ENCODE measurements around the gene LTBP1.
A peak's percentile ranks its signal among the peaks of the same experiment; 100 is the strongest.

Gene LTBP1

GRCh38 chr2:32991091-32991845 is 44.5 kb downstream of the LTBP1 start:
- no peak overlapping the region for H3K27ac ChIP-seq (ENCODE audit: low read length, poor library complexity, severe bottlenecking)
- H3K27me3 ChIP-seq (ENCODE audit: control insufficient read depth in 1 of 2, insufficient read depth in 1 of 2, low read length in 2 of 2), result peaks cover 0 to 16% of the 10 kb centered on the region in 2 experiments
- no peak overlapping the region for H3K4me2 ChIP-seq (ENCODE audit: low read length, poor library complexity, severe bottlenecking)
- DNase-seq, result no peak
- no peak overlapping the region for H4K8ac ChIP-seq (ENCODE audit: low read length)
- 81% methylated on average over 3 of the region's 6 CpGs for WGBS
- H3K4me1 ChIP-seq (ENCODE audit: control insufficient read depth, insufficient read depth, low read depth, low read length), result no peaks in the 10 kb centered on the region
- H3K18ac ChIP-seq (ENCODE audit: low read depth in 1 of 2, low read length in 2 of 2), result no peak overlapping the region
- no peaks in the 10 kb centered on the region for H3K79me1 ChIP-seq (replicated peaks; ENCODE audit: low read length, poor library complexity, severe bottlenecking)
- H2BK120ac ChIP-seq (ENCODE audit: low read depth, low read length), result no peak overlapping the region
- H3K23ac ChIP-seq (ENCODE audit: low read length in 2 of 2), result no peak overlapping the region
- H3K9ac ChIP-seq (ENCODE audit: low read length), result no peak overlapping the region
- no peaks in the 10 kb centered on the region for H3K9me3 ChIP-seq (ENCODE audit: control insufficient read depth, low read length)
- no peaks in the 10 kb centered on the region for H3K36me3 ChIP-seq (ENCODE audit: control insufficient read depth in 1 of 2, insufficient read depth in 2 of 2, low read depth in 1 of 2, low read length in 2 of 2)
- H3K4ac ChIP-seq (ENCODE audit: low read depth in 1 of 2, low read length in 2 of 2), result no peak overlapping the region
- no peak overlapping the region for H2AFZ ChIP-seq (ENCODE audit: low read depth, low read length)
- no peak overlapping the region for H2AK5ac ChIP-seq (ENCODE audit: low read length, severe bottlenecking)
- H3K14ac ChIP-seq (ENCODE audit: low read length in 2 of 2), result no peak overlapping the region
- no peak overlapping the region for H2BK5ac ChIP-seq (ENCODE audit: low read depth, low read length, poor library complexity, severe bottlenecking)
- H2BK15ac ChIP-seq (ENCODE audit: low read depth, poor library complexity, severe bottlenecking), result no peak overlapping the region
- no peak overlapping the region for H2BK12ac ChIP-seq (ENCODE audit: low read length in 2 of 2)
- H3K4me3 ChIP-seq (ENCODE audit: insufficient read depth in 1 of 2, low read depth in 1 of 2, low read length in 2 of 2), result no peak overlapping the region
- H4K91ac ChIP-seq (ENCODE audit: low read length), result no peak overlapping the region

GRCh38 chr2:32993005-32993539 is 46.3 kb downstream of the LTBP1 start:
- Histone ChIP-seq H2BK120ac (ENCODE audit: low read depth, low read length) (no peak overlapping the region), H2BK12ac (ENCODE audit: low read length in 2 of 2) (no peak overlapping the region), H3K4me3 (ENCODE audit: insufficient read depth in 1 of 2, low read depth in 1 of 2, low read length in 2 of 2) (no peak overlapping the region), H3K27ac (ENCODE audit: low read length, poor library complexity, severe bottlenecking) (no peak overlapping the region), H3K79me1 (replicated peaks; ENCODE audit: low read length, poor library complexity, severe bottlenecking) (peaks cover 2% of the 10 kb centered on the region), H3K36me3 (ENCODE audit: control insufficient read depth in 1 of 2, insufficient read depth in 2 of 2, low read depth in 1 of 2, low read length in 2 of 2) (no peaks in the 10 kb centered on the region), H3K18ac (ENCODE audit: low read depth in 1 of 2, low read length in 2 of 2) (peak overlapping the region in 1 of 2 experiments; percentile 18), H3K9me3 (ENCODE audit: control insufficient read depth, low read length) (no peaks in the 10 kb centered on the region), H2BK15ac (ENCODE audit: low read depth, poor library complexity, severe bottlenecking) (no peak overlapping the region), H3K4ac (ENCODE audit: low read depth in 1 of 2, low read length in 2 of 2) (no peak overlapping the region), H3K27me3 (ENCODE audit: control insufficient read depth in 1 of 2, insufficient read depth in 1 of 2, low read length in 2 of 2) (peaks cover 0 to 10% of the 10 kb centered on the region in 2 experiments), H3K9ac (ENCODE audit: low read length) (no peak overlapping the region), H3K4me2 (ENCODE audit: low read length, poor library complexity, severe bottlenecking) (no peak overlapping the region), H2BK5ac (ENCODE audit: low read depth, low read length, poor library complexity, severe bottlenecking) (no peak overlapping the region), H3K23ac (ENCODE audit: low read length in 2 of 2) (peak overlapping the region in 1 of 2 experiments; percentile 2), H2AK5ac (ENCODE audit: low read length, severe bottlenecking) (no peak overlapping the region), H4K8ac (ENCODE audit: low read length) (no peak overlapping the region), H2AFZ (ENCODE audit: low read depth, low read length) (no peak overlapping the region), H3K4me1 (ENCODE audit: control insufficient read depth, insufficient read depth, low read depth, low read length) (no peaks in the 10 kb centered on the region), H4K91ac (ENCODE audit: low read length) (no peak overlapping the region), H3K14ac (ENCODE audit: low read length in 2 of 2) (peak overlapping the region in 1 of 2 experiments; percentile 68)
- WGBS, result 93% methylated on average over 8 of the region's 8 CpGs
- no peak for DNase-seq

DNA sequence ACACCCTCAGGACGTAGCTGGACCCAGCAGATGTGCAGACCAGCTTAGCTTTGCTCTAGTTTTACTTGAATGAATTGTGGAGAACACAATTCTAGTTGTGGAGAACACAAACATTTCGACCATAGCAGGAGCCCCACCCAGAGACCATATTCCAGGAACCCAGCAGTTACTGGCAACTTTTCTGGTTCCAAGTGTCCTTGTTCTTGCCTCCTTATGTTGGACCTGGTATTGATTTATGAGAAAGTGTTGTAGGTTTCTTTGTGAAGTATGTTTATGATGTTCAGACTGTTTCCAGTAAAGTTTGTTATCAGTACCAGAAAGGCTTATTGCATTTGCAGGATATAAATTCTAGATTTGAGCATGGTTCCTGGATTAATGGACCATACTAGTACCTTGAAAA is 51.0 kb downstream of the LTBP1 start:
- Histone ChIP-seq H2BK120ac (ENCODE audit: low read depth, low read length) (no peak overlapping the region), H3K9me3 (ENCODE audit: control insufficient read depth, low read length) (no peaks in the 10 kb centered on the region), H2BK5ac (ENCODE audit: low read depth, low read length, poor library complexity, severe bottlenecking) (no peak overlapping the region), H3K9ac (ENCODE audit: low read length) (no peak overlapping the region), H2BK15ac (ENCODE audit: low read depth, poor library complexity, severe bottlenecking) (no peak overlapping the region), H3K79me1 (replicated peaks; ENCODE audit: low read length, poor library complexity, severe bottlenecking) (peaks cover 4% of the 10 kb centered on the region), H3K27me3 (ENCODE audit: control insufficient read depth in 1 of 2, insufficient read depth in 1 of 2, low read length in 2 of 2) (peaks cover 0 to 5% of the 10 kb centered on the region in 2 experiments), H3K4me3 (ENCODE audit: insufficient read depth in 1 of 2, low read depth in 1 of 2, low read length in 2 of 2) (no peak overlapping the region), H4K8ac (ENCODE audit: low read length) (no peak overlapping the region), H2AFZ (ENCODE audit: low read depth, low read length) (no peak overlapping the region), H3K4me2 (ENCODE audit: low read length, poor library complexity, severe bottlenecking) (no peak overlapping the region), H3K23ac (ENCODE audit: low read length in 2 of 2) (no peak overlapping the region), H2AK5ac (ENCODE audit: low read length, severe bottlenecking) (no peak overlapping the region), H2BK12ac (ENCODE audit: low read length in 2 of 2) (no peak overlapping the region), H3K18ac (ENCODE audit: low read depth in 1 of 2, low read length in 2 of 2) (no peak overlapping the region), H3K4ac (ENCODE audit: low read depth in 1 of 2, low read length in 2 of 2) (no peak overlapping the region), H3K36me3 (ENCODE audit: control insufficient read depth in 1 of 2, insufficient read depth in 2 of 2, low read depth in 1 of 2, low read length in 2 of 2) (no peaks in the 10 kb centered on the region), H3K4me1 (ENCODE audit: control insufficient read depth, insufficient read depth, low read depth, low read length) (peaks cover 2% of the 10 kb centered on the region), H3K14ac (ENCODE audit: low read length in 2 of 2) (no peak overlapping the region), H3K27ac (ENCODE audit: low read length, poor library complexity, severe bottlenecking) (no peak overlapping the region), H4K91ac (ENCODE audit: low read length) (no peak overlapping the region)
- WGBS, result 95% methylated on average over 2 of the region's 2 CpGs
- DNase-seq, result no peak

- Histone ChIP-seq H2BK15ac (ENCODE audit: low read depth, poor library complexity, severe bottlenecking) (no peak overlapping the region), H2AK5ac (ENCODE audit: low read length, severe bottlenecking) (no peak overlapping the region), H2BK120ac (ENCODE audit: low read depth, low read length) (no peak overlapping the region), H3K4me3 (ENCODE audit: insufficient read depth in 1 of 2, low read depth in 1 of 2, low read length in 2 of 2) (no peak overlapping the region), H4K8ac (ENCODE audit: low read length) (no peak overlapping the region), H3K27ac (ENCODE audit: low read length, poor library complexity, severe bottlenecking) (no peak overlapping the region), H3K9ac (ENCODE audit: low read length) (no peak overlapping the region), H3K23ac (ENCODE audit: low read length in 2 of 2) (no peak overlapping the region), H2BK12ac (ENCODE audit: low read length in 2 of 2) (no peak overlapping the region), H3K18ac (ENCODE audit: low read depth in 1 of 2, low read length in 2 of 2) (peak overlapping the region in 1 of 2 experiments; percentile 35), H3K4me2 (ENCODE audit: low read length, poor library complexity, severe bottlenecking) (no peak overlapping the region), H3K4me1 (ENCODE audit: control insufficient read depth, insufficient read depth, low read depth, low read length) (peaks cover 2% of the 10 kb centered on the region), H2AFZ (ENCODE audit: low read depth, low read length) (no peak overlapping the region), H3K27me3 (ENCODE audit: control insufficient read depth in 1 of 2, insufficient read depth in 1 of 2, low read length in 2 of 2) (peaks cover 0 to 3% of the 10 kb centered on the region in 2 experiments), H3K79me1 (replicated peaks; ENCODE audit: low read length, poor library complexity, severe bottlenecking) (peaks cover 4% of the 10 kb centered on the region), H3K14ac (ENCODE audit: low read length in 2 of 2) (no peak overlapping the region), H3K4ac (ENCODE audit: low read depth in 1 of 2, low read length in 2 of 2) (no peak overlapping the region), H3K9me3 (ENCODE audit: control insufficient read depth, low read length) (no peaks in the 10 kb centered on the region), H4K91ac (ENCODE audit: low read length) (no peak overlapping the region), H3K36me3 (ENCODE audit: control insufficient read depth in 1 of 2, insufficient read depth in 2 of 2, low read depth in 1 of 2, low read length in 2 of 2) (no peaks in the 10 kb centered on the region), H2BK5ac (ENCODE audit: low read depth, low read length, poor library complexity, severe bottlenecking) (no peak overlapping the region)
- 54% methylated on average over 3 of the region's 3 CpGs for WGBS
- no peak for DNase-seq
Observed at GRCh38 chr2:33000986-33001385, 54.2 kb downstream of the LTBP1 start.
